NCI-H2227 (cell line): ENCODE measurements around the gene FBXO7.

ENCODE experiments used
- DNase-seq: peaks from one replicate; lab custom pipeline; 2025; ENCODE audit not compliant: unreplicated experiment; lab: John Stamatoyannopoulos, UW

FBXO7 gene

GRCh38 chr22:32489377-32489776 lies 14.8 kb downstream of the FBXO7 start:
- DNase-seq: no peak

- DNase-seq: no peak
Measured at GRCh38 chr22:32490279-32490678, 15.7 kb downstream of the FBXO7 start.

GRCh38 chr22:32492111-32492510 lies 17.5 kb downstream of the FBXO7 start:
- no peak for DNase-seq

- DNase-seq: no peak
Measured at GRCh38 chr22:32493551-32493950, 18.9 kb downstream of the FBXO7 start.

- no peak for DNase-seq
Measured at GRCh38 chr22:32494971-32495370, 20.4 kb downstream of the FBXO7 start.

- no peak for DNase-seq
Measured at GRCh38 chr22:32499666-32500065, 25.1 kb downstream of the FBXO7 start.

GRCh38 chr22:32501836-32502752 lies 27.5 kb downstream of the FBXO7 start:
- no peak for DNase-seq

- no peak for DNase-seq
Measured at GRCh38 chr22:32509045-32509444, 34.4 kb downstream of the FBXO7 start.

GRCh38 chr22:32511274-32511673 lies 36.7 kb downstream of the FBXO7 start:
- DNase-seq: no peak

GRCh38 chr22:32511776-32512175 lies 37.2 kb downstream of the FBXO7 start:
- no peak for DNase-seq

GRCh38 chr22:32512267-32512982 lies 37.8 kb downstream of the FBXO7 start:
- DNase-seq: no peak

GRCh38 chr22:32515084-32515483 lies 40.5 kb downstream of the FBXO7 start:
- no peak for DNase-seq

GRCh38 chr22:32517488-32517887 lies 42.9 kb downstream of the FBXO7 start:
- DNase-seq: no peak

- DNase-seq: no peak
Measured at GRCh38 chr22:32517921-32518320, 43.3 kb downstream of the FBXO7 start.

GRCh38 chr22:32518381-32518780 lies 43.8 kb downstream of the FBXO7 start:
- no peak for DNase-seq

GRCh38 chr22:32518848-32519247 lies 44.2 kb downstream of the FBXO7 start:
- DNase-seq: no peak

GRCh38 chr22:32520612-32521011 lies 46.0 kb downstream of the FBXO7 start:
- DNase-seq: no peak

GRCh38 chr22:32522237-32522636 lies 47.6 kb downstream of the FBXO7 start:
- no peak for DNase-seq

GRCh38 chr22:32527756-32528155 lies 53.1 kb downstream of the FBXO7 start:
- DNase-seq: no peak

- no peak for DNase-seq
Measured at GRCh38 chr22:32528316-32528715, 53.7 kb downstream of the FBXO7 start.

GRCh38 chr22:32528984-32529982 lies 54.7 kb downstream of the FBXO7 start:
- DNase-seq: peak; percentile 75
